ENCODE measurements around the gene RAMP2. TPM values are rescaled to one million over a fixed set of nuclear protein-coding genes. Genes with fewer than 3 reads are reported as not detected.

RAMP2 gene
- total RNA-seq, 2 experiments from 2014 or later: not detected

DNA sequence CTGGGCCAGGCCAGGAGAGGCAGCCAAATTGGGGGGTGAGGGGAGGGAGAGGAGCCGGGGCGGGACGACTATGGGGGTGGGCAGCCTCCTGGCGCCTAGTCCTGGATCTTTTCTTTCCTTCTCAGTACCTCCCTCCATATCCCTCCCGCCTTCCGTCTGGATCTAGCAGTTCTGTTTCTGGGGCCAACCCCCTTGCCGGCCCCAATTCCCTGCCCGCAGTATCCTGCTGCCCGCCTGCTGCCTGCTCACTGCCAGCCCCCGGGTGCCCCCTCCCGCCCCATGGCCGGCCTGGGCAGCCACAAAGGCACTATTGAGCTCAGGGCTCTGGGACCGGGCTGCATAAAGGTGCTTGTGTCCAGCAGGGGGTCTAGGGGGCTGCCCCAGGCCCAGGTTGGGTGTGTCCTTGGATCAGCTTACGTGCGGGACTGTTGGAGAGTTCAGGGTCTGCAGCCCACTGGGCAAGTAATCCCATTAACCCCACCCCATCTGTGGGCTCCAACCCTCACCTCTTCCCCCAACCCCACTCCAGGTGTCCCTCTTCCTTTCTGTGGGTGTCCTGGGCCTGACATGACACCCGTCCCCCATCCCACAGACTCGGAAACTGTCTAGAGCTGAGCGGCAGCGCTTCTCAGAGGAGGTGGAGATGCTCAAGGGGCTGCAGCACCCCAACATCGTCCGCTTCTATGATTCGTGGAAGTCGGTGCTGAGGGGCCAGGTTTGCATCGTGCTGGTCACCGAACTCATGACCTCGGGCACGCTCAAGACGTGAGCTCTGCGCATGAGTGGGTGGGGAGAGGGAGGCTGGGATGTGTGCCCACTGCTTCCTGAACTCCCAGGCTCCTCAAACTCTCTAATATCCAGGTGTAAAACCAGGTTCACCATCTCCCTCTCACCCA is 21.4 kb downstream of the RAMP2 start:
- POLR2A ChIA-PET: no interaction called here
- CTCF ChIA-PET (ENCODE audit: unreplicated experiment): no interaction called here

DNA sequence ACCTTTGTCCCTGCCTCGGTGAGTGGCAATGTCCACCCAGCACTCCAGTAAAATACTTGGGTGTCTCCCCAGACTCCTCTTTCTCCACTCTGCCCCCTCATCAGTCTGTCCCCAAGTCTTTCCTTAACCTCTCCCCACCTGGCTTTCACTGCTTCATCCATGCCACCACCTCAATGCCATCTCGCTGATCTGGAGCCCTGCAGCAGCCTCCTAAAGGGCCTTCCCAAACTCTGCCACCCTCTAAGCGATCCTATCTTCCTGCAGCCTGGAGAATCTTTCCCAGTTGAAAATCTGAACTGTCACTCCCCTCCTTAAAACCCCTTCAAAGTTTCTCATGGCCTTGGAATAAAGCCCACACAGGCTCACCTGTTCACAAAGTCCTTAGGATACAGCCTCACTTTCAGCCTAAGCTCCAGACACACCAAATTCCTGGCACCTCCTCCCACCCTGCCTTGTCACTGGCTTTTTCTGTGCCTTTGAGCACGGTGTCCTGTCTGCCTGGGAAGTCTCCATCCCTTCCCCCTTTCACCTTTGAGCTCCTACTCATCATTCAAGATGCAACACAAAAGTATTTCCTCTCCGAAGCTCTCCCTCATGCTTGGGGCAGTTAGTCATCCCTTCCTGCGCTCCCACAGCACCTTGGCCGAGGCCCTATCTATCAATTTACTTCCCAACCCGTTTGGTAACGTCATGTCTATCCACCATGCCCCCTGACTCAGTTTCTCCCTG is 22.2 kb downstream of the RAMP2 start:
- no peak overlapping the region for H3K4me2 ChIP-seq (ENCODE audit: low read length)
- no peak overlapping the region for H2AFZ ChIP-seq (ENCODE audit: low read length)
- H3K4me3 ChIP-seq (ENCODE audit: low read depth, low read length, poor library complexity, severe bottlenecking): no peak overlapping the region
- no peaks in the 10 kb centered on the region for H4K20me1 ChIP-seq (ENCODE audit: insufficient read depth, low read length)
- ChIA-PET CTCF (ENCODE audit: unreplicated experiment) (no interaction called here), POLR2A (no interaction called here)
- H3K36me3 ChIP-seq (ENCODE audit: insufficient read depth, low read length): peaks cover 15% of the 10 kb centered on the region
- no TSS peak for BruUV-seq (replicated peaks)
- TF ChIP-seq EZH2phosphoT487 (IDR thresholded peaks at IDR 0.05; ENCODE audit: borderline replicate concordance, low read depth, low read length): no peak
- TF ChIP-seq, protein P1, sequence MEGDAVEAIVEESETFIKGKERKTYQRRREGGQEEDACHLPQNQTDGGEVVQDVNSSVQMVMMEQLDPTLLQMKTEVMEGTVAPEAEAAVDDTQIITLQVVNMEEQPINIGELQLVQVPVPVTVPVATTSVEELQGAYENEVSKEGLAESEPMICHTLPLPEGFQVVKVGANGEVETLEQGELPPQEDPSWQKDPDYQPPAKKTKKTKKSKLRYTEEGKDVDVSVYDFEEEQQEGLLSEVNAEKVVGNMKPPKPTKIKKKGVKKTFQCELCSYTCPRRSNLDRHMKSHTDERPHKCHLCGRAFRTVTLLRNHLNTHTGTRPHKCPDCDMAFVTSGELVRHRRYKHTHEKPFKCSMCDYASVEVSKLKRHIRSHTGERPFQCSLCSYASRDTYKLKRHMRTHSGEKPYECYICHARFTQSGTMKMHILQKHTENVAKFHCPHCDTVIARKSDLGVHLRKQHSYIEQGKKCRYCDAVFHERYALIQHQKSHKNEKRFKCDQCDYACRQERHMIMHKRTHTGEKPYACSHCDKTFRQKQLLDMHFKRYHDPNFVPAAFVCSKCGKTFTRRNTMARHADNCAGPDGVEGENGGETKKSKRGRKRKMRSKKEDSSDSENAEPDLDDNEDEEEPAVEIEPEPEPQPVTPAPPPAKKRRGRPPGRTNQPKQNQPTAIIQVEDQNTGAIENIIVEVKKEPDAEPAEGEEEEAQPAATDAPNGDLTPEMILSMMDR (conservative IDR thresholded peaks at IDR 0.05; ENCODE audit: low read length): no peak
- no peak for DNase-seq (ENCODE audit: low spot score)
- H3K79me2 ChIP-seq (ENCODE audit: insufficient read depth, low read depth, low read length): no peaks in the 10 kb centered on the region
- intact Hi-C loops (cut with micrococcal nuclease; ENCODE audit: unreplicated experiment): no loop called here
- no peaks in the 10 kb centered on the region for H3K9me2 ChIP-seq (ENCODE audit: insufficient read depth, low read length)
- H3K4me1 ChIP-seq (ENCODE audit: insufficient read depth, low read length, poor library complexity, severe bottlenecking): no peaks in the 10 kb centered on the region
- no peak overlapping the region for H3K27ac ChIP-seq (ENCODE audit: low read depth, low read length, poor library complexity, severe bottlenecking)
- H3K9me3 ChIP-seq (ENCODE audit: low read length): no peaks in the 10 kb centered on the region

More for the DNA sequence above, 21.4 kb downstream of the RAMP2 start:
- no peak overlapping the region for H3K4me3 ChIP-seq (ENCODE audit: low read depth, low read length, poor library complexity, severe bottlenecking)
- H2AFZ ChIP-seq (ENCODE audit: low read length): no peak overlapping the region
- no TSS peak for BruUV-seq (replicated peaks)
- H3K9me3 ChIP-seq (ENCODE audit: low read length): no peaks in the 10 kb centered on the region
- no peaks in the 10 kb centered on the region for H3K9me2 ChIP-seq (ENCODE audit: insufficient read depth, low read length)
- peaks cover 23% of the 10 kb centered on the region for H3K36me3 ChIP-seq (ENCODE audit: insufficient read depth, low read length)
- no peak for DNase-seq (ENCODE audit: low spot score)
- H3K79me2 ChIP-seq (ENCODE audit: insufficient read depth, low read depth, low read length): no peaks in the 10 kb centered on the region
- no peak overlapping the region for H3K27ac ChIP-seq (ENCODE audit: low read depth, low read length, poor library complexity, severe bottlenecking)
- no peaks in the 10 kb centered on the region for H3K4me1 ChIP-seq (ENCODE audit: insufficient read depth, low read length, poor library complexity, severe bottlenecking)
- H4K20me1 ChIP-seq (ENCODE audit: insufficient read depth, low read length): no peaks in the 10 kb centered on the region
- H3K4me2 ChIP-seq (ENCODE audit: low read length): no peak overlapping the region
- intact Hi-C loops (cut with micrococcal nuclease; ENCODE audit: unreplicated experiment): no loop called here
- TF ChIP-seq EZH2phosphoT487 (IDR thresholded peaks at IDR 0.05; ENCODE audit: borderline replicate concordance, low read depth, low read length): no peak
- TF ChIP-seq, protein P1 (conservative IDR thresholded peaks at IDR 0.05; ENCODE audit: low read length): no peak

DNA sequence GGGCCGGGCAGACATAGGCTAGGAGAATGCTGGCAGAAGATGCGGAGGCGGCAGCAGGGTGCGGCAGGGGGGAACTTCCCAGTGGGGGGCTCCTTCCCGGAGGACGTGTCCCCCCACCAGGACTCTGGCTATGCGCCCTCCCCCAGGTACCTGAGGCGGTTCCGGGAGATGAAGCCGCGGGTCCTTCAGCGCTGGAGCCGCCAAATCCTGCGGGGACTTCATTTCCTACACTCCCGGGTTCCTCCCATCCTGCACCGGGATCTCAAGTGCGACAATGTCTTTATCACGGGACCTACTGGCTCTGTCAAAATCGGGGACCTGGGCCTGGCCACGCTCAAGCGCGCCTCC is 22.7 kb downstream of the RAMP2 start:
- no peak overlapping the region for H3K27ac ChIP-seq (ENCODE audit: low read depth, low read length, poor library complexity, severe bottlenecking)
- no peak overlapping the region for H2AFZ ChIP-seq (ENCODE audit: low read length)
- H3K4me1 ChIP-seq (ENCODE audit: insufficient read depth, low read length, poor library complexity, severe bottlenecking): no peaks in the 10 kb centered on the region
- no peak overlapping the region for H3K4me3 ChIP-seq (ENCODE audit: low read depth, low read length, poor library complexity, severe bottlenecking)
- no peak for DNase-seq (ENCODE audit: low spot score)
- H4K20me1 ChIP-seq (ENCODE audit: insufficient read depth, low read length): no peaks in the 10 kb centered on the region
- BruUV-seq (replicated peaks): no TSS peak
- intact Hi-C loops (cut with micrococcal nuclease; ENCODE audit: unreplicated experiment): no loop called here
- peaks cover 10% of the 10 kb centered on the region for H3K36me3 ChIP-seq (ENCODE audit: insufficient read depth, low read length)
- TF ChIP-seq, protein P1 (conservative IDR thresholded peaks at IDR 0.05; ENCODE audit: low read length): no peak
- H3K79me2 ChIP-seq (ENCODE audit: insufficient read depth, low read depth, low read length): no peaks in the 10 kb centered on the region
- ChIA-PET POLR2A (no interaction called here), CTCF (ENCODE audit: unreplicated experiment) (no interaction called here)
- H3K9me2 ChIP-seq (ENCODE audit: insufficient read depth, low read length): no peaks in the 10 kb centered on the region
- no peaks in the 10 kb centered on the region for H3K9me3 ChIP-seq (ENCODE audit: low read length)
- no peak overlapping the region for H3K4me2 ChIP-seq (ENCODE audit: low read length)

Data from OCI-LY7 (cell line).